ENCODE results near the gene RERGL.

The RERGL gene

GRCh38 chr12:18103624-18104023 lies 13.6 kb upstream of the RERGL start:
- Histone ChIP-seq H3K27ac (no peak overlapping the region), H3K9ac (no peak overlapping the region), H3K4me2 (no peak overlapping the region), H2AFZ (ENCODE audit: low read depth) (no peak overlapping the region), H4K20me1 (ENCODE audit: insufficient read depth) (no peaks in the 10 kb centered on the region), H3K36me3 (ENCODE audit: insufficient read depth) (no peaks in the 10 kb centered on the region), H3K4me3 (IDR thresholded peaks at IDR 0.05; ENCODE audit: insufficient read depth, low read depth, low read length) (no peak overlapping the region), H3K27me3 (ENCODE audit: insufficient read depth, low read depth) (no peaks in the 10 kb centered on the region), H3K79me2 (ENCODE audit: insufficient read depth, low read depth) (no peaks in the 10 kb centered on the region), H3K4me1 (ENCODE audit: low read depth, poor library complexity, severe bottlenecking) (no peaks in the 10 kb centered on the region)
- TF ChIP-seq CTCF (conservative IDR thresholded peaks at IDR 0.05; ENCODE audit: low read depth, low read length) = no peak

GRCh38 chr12:18101043-18101442 lies 11.1 kb upstream of the RERGL start:
- Histone ChIP-seq H3K4me3 (IDR thresholded peaks at IDR 0.05; ENCODE audit: insufficient read depth, low read depth, low read length) (no peak overlapping the region), H3K4me1 (ENCODE audit: low read depth, poor library complexity, severe bottlenecking) (no peaks in the 10 kb centered on the region), H4K20me1 (ENCODE audit: insufficient read depth) (no peaks in the 10 kb centered on the region), H3K36me3 (ENCODE audit: insufficient read depth) (no peaks in the 10 kb centered on the region), H3K27ac (no peak overlapping the region), H3K79me2 (ENCODE audit: insufficient read depth, low read depth) (no peaks in the 10 kb centered on the region), H2AFZ (ENCODE audit: low read depth) (no peak overlapping the region), H3K4me2 (no peak overlapping the region), H3K9ac (no peak overlapping the region), H3K27me3 (ENCODE audit: insufficient read depth, low read depth) (no peaks in the 10 kb centered on the region)
- no peak for TF ChIP-seq CTCF (conservative IDR thresholded peaks at IDR 0.05; ENCODE audit: low read depth, low read length)

GRCh38 chr12:18084080-18084479 lies 5.9 kb downstream of the RERGL start:
- Histone ChIP-seq H2AFZ (ENCODE audit: low read depth) (no peak overlapping the region), H3K79me2 (ENCODE audit: insufficient read depth, low read depth) (no peaks in the 10 kb centered on the region), H3K36me3 (ENCODE audit: insufficient read depth) (no peaks in the 10 kb centered on the region), H3K4me2 (no peak overlapping the region), H3K27me3 (ENCODE audit: insufficient read depth, low read depth) (no peaks in the 10 kb centered on the region), H3K9ac (no peak overlapping the region), H3K27ac (no peak overlapping the region), H3K4me3 (IDR thresholded peaks at IDR 0.05; ENCODE audit: insufficient read depth, low read depth, low read length) (no peak overlapping the region), H4K20me1 (ENCODE audit: insufficient read depth) (no peaks in the 10 kb centered on the region), H3K4me1 (ENCODE audit: low read depth, poor library complexity, severe bottlenecking) (no peaks in the 10 kb centered on the region)
- no peak for TF ChIP-seq CTCF (conservative IDR thresholded peaks at IDR 0.05; ENCODE audit: low read depth, low read length)

GRCh38 chr12:18079541-18080246 lies 10.3 kb downstream of the RERGL start:
- Histone ChIP-seq H2AFZ (ENCODE audit: low read depth) (no peak overlapping the region), H3K9ac (no peak overlapping the region), H3K4me2 (no peak overlapping the region), H4K20me1 (ENCODE audit: insufficient read depth) (no peaks in the 10 kb centered on the region), H3K4me3 (IDR thresholded peaks at IDR 0.05; ENCODE audit: insufficient read depth, low read depth, low read length) (no peak overlapping the region), H3K27ac (no peak overlapping the region), H3K36me3 (ENCODE audit: insufficient read depth) (no peaks in the 10 kb centered on the region), H3K4me1 (ENCODE audit: low read depth, poor library complexity, severe bottlenecking) (no peaks in the 10 kb centered on the region), H3K79me2 (ENCODE audit: insufficient read depth, low read depth) (no peaks in the 10 kb centered on the region), H3K27me3 (ENCODE audit: insufficient read depth, low read depth) (no peaks in the 10 kb centered on the region)
- no peak for TF ChIP-seq CTCF (conservative IDR thresholded peaks at IDR 0.05; ENCODE audit: low read depth, low read length)
